K562 (cell line): ENCODE measurements around the gene LLGL2. TPM values are rescaled to one million over a fixed set of nuclear protein-coding genes. Genes with fewer than 3 reads are reported as not detected.

Experiments used
- ATAC-seq: fragments of 200-7000 bp; cut with Tn5 transposase; 3 replicates; pipeline ENCODE4 v1.9.1; 2020; ENCODE audit warnings: moderate library complexity
- BruUV-seq: library from RNA; stranded (reverse); fragments of 400-500 nt; replicated peaks from 2 replicates; lab custom pipeline; 2021; lab: Mats Ljungman, UMichigan
- CTCF ChIA-PET: fragments of 300-600 bp; formaldehyde crosslinking; extraction: SDS; loops from one replicate; lab custom pipeline; 2021; ENCODE audit warnings: low intra/inter-chr PET ratio; lab: Yijun Ruan, JAX
- POLR2A ChIA-PET: fragments of 300-600, 350-650 bp; sonication (Branson Sonifier 250); formaldehyde crosslinking; extraction: SDS; loops from one replicate; lab custom pipeline; 2021; ENCODE audit warnings: antibody characterized with exemption, inconsistent platforms; lab: Yijun Ruan, JAX
- DNase-seq, 4 experiments: peaks; one replicate each; pipeline versions ENCODE4 v3.0.0 to v3.0.0-alpha.2; 2011 to 2018; ENCODE audit warnings: low spot score in 3 of 4, mixed read lengths in 3 of 4; ENCODE audit errors: extremely low read depth in 1 of 4
- FAIRE-seq: peaks from 2 replicates; lab custom pipeline; 2011; peaks lifted over from hg19 to GRCh38; lab: Jason Lieb, UNC
- H2AFZ ChIP-seq: 2 replicates; pipeline ENCODE4 v1.6.0; 2011; ENCODE audit warnings: low read depth, low read length, control low read depth, inconsistent platforms
- H3K27ac ChIP-seq: fragments of 200-600 bp; 3 replicates; pipeline ENCODE4 v1.8.0; 2011; ENCODE audit warnings: low read depth, mild to moderate bottlenecking, control low read depth, inconsistent platforms, low read length, moderate library complexity, mixed read lengths; ENCODE audit errors: extremely low read depth
- H3K27me3 ChIP-seq, 2 experiments: fragments of 300-600 bp in 1 of 2; 2 replicates in 1 of 2; 3 replicates in 1 of 2; pipeline versions ENCODE4 v1.6.0 to v1.8.0; 2011; ENCODE audit warnings: inconsistent platforms in 2 of 2, low read length in 2 of 2, mild to moderate bottlenecking in 1 of 2, mixed read lengths in 1 of 2, moderate library complexity in 1 of 2; ENCODE audit not compliant: control insufficient read depth in 2 of 2, insufficient read depth in 2 of 2
- H3K36me3 ChIP-seq: fragments of 300-600 bp; 3 replicates; pipeline ENCODE4 v1.8.0; 2011; ENCODE audit warnings: mild to moderate bottlenecking, low read length, inconsistent platforms; ENCODE audit not compliant: control insufficient read depth, insufficient read depth
- H3K4me1 ChIP-seq, 2 experiments: fragments of 200-600 bp in 1 of 2; replicated peaks in 1 of 2; 2 replicates in 1 of 2; 3 replicates in 1 of 2; pipeline versions ENCODE4 v1.5.1 to v1.8.0; 2011; ENCODE audit warnings: inconsistent platforms in 2 of 2, low read length in 2 of 2, mild to moderate bottlenecking in 1 of 2, mixed read lengths in 1 of 2, moderate library complexity in 1 of 2; ENCODE audit not compliant: control insufficient read depth in 2 of 2, insufficient read depth in 2 of 2
- H3K4me2 ChIP-seq: 2 replicates; pipeline ENCODE4 v1.6.1; 2011; ENCODE audit warnings: low read length, control low read depth, inconsistent platforms, mixed read lengths; ENCODE audit not compliant: insufficient read depth
- H3K4me3 ChIP-seq: fragments of 200-600 bp; sonication (generic), shearing (Covaris generic); 2 replicates; pipeline ENCODE4 v1.5.1; 2016; ENCODE audit warnings: control low read depth, inconsistent platforms
- H3K79me2 ChIP-seq: fragments of 200-600 bp; 3 replicates; pipeline ENCODE4 v1.8.0; 2011; ENCODE audit warnings: low read length, inconsistent platforms; ENCODE audit not compliant: control insufficient read depth, insufficient read depth
- H3K9ac ChIP-seq, 2 experiments: 2 replicates each; pipeline versions ENCODE4 v1.6.0 to v1.6.1; 2011; ENCODE audit warnings: low read depth in 2 of 2, low read length in 2 of 2, control low read depth in 1 of 2, inconsistent platforms in 1 of 2, mild to moderate bottlenecking in 1 of 2, mixed read lengths in 1 of 2; ENCODE audit not compliant: insufficient read depth in 1 of 2
- H3K9me1 ChIP-seq: one replicate; pipeline ENCODE4 v1.6.0; 2011; ENCODE audit warnings: inconsistent platforms, mild to moderate bottlenecking, low read length, moderate library complexity; ENCODE audit not compliant: control insufficient read depth, insufficient read depth
- H3K9me3 ChIP-seq: replicated peaks from 2 replicates; pipeline ENCODE4 v1.5.1; 2011; ENCODE audit warnings: low read depth, low read length, inconsistent platforms; ENCODE audit not compliant: control insufficient read depth, insufficient read depth
- H4K20me1 ChIP-seq: replicated peaks from 2 replicates; pipeline ENCODE4 v1.6.1; 2011; ENCODE audit warnings: low read length, inconsistent platforms, mixed read lengths; ENCODE audit not compliant: control insufficient read depth, insufficient read depth
- MCM3 ChIP-seq: fragments of 450-650 bp; IDR thresholded peaks from 2 replicates; pipeline ENCODE4 v1.6.1; 2016
- MTA1 ChIP-seq: fragments of 450-650 bp; IDR thresholded peaks from 2 replicates; pipeline ENCODE4 v1.6.1; 2017; ENCODE audit warnings: borderline replicate concordance
- SLC30A9 ChIP-seq: fragments of 250-450 bp; sonication (Bioruptor Pico); IDR thresholded peaks from 2 replicates; pipeline ENCODE4 v1.8.0; 2022; ENCODE audit warnings: mild to moderate bottlenecking, moderate library complexity
- SMAD3 ChIP-seq: fragments of 450-650 bp; formaldehyde crosslinking; conservative IDR thresholded peaks from 2 replicates; pipeline ENCODE4 v1.4.0; 2020; ENCODE audit warnings: mild to moderate bottlenecking
- STAT5B ChIP-seq: fragments of 250-450 bp; sonication (Bioruptor Pico); IDR thresholded peaks from 2 replicates; pipeline ENCODE4 v1.8.0; 2021; ENCODE audit warnings: mild to moderate bottlenecking, inconsistent platforms
- ZNF212 ChIP-seq: fragments of 450-650 bp; formaldehyde crosslinking; IDR thresholded peaks from 2 replicates; pipeline ENCODE4 v1.4.0; 2020; ENCODE audit warnings: mild to moderate bottlenecking
- ZNF24 ChIP-seq: fragments of 450-650 bp; IDR thresholded peaks from 2 replicates; pipeline ENCODE4 v1.6.1; 2016
- ZNF347 ChIP-seq: fragments of 450-650 bp; formaldehyde crosslinking; IDR thresholded peaks from 2 replicates; pipeline ENCODE4 v1.4.0; 2020; ENCODE audit warnings: low read depth, mild to moderate bottlenecking, moderate library complexity
- WGBS: fragments of 100-300 bp; shearing (Covaris generic); methylation state at CpG from one replicate; pipeline ENCODE4 v1.1.6; 2016; ENCODE audit warnings: low coverage, mixed read lengths; ENCODE audit not compliant: insufficient coverage; ENCODE audit errors: missing lambda C conversion rate; 5-methylcytosine and 5-hydroxymethylcytosine counted together
- in situ Hi-C: fragments of 300-500 bp; cut with MboI; formaldehyde crosslinking; loops from 4 replicates; pipeline ENCODE4 v1.15.0; 2018; ENCODE audit warnings: inconsistent platforms, mixed read lengths
- intact Hi-C: fragments of 100-400 bp; cut with micrococcal nuclease; formaldehyde crosslinking; loops from 2 replicates; pipeline ENCODE4 v1.14.2; 2022
- polyA plus RNA-seq, 8 experiments: library from polyadenylated mRNA; depleted of rRNA in 4 of 8; stranded (reverse) in 5 of 8; unstranded in 3 of 8; fragments of >200 nt; fragmentation: Nextera tagmentation in 2 of 8; fragmentation: Illumina TruSeq in 1 of 8; extraction: Ambion mirVana in 2 of 8; extraction: Trizol in 1 of 8; gene quantifications; 2 replicates each; pipeline versions ENCODE4 v1.2.1 to v1.2.3, GENCODE V29; 2011 to 2014; ENCODE audit warnings: inconsistent platforms in 1 of 8, missing spikeins in 1 of 8
- total RNA-seq, 7 experiments: library from RNA; depleted of rRNA in 6 of 7; stranded (reverse); fragments of >200 nt in 6 of 7; fragmentation: Illumina TruSeq in 2 of 7; extraction: Trizol in 2 of 7; gene quantifications; 2 replicates each; pipeline versions ENCODE4 v1.2.1 to v1.2.3, GENCODE V29; 2011 to 2021; ENCODE audit warnings: low replicate concordance in 1 of 7

Gene LLGL2
- total and polyA plus RNA-seq, 9 of the 15 experiments (the other 6 are each of a cell fraction or from before 2014, with no cell fraction given): 0.32 to 24.4 (median 10.2) TPM

GRCh38 chr17:75482098-75482942, 43.2 kb upstream of the LLGL2 start:
- no peak for ATAC-seq
- no peaks in the 10 kb centered on the region for H3K27me3 ChIP-seq
- no TSS peak for BruUV-seq
- WGBS: 78% methylated on average over 16 of the region's 16 CpGs
- H3K9ac ChIP-seq: 0 out of 4 replicates have a peak overlapping the region, but pooled peaks of 1 of the 2 experiments have one; percentile 15
- CTCF ChIA-PET: no interaction called here
- FAIRE-seq: no peak
- no peaks in the 10 kb centered on the region; the same call in 2 of the 3 replicates for H3K36me3 ChIP-seq
- intact Hi-C loops: no loop called here
- H3K4me2 ChIP-seq: no peak overlapping the region
- H2AFZ ChIP-seq: no peak overlapping the region
- TF ChIP-seq ZNF212 (CRISPR knock-in tag): no peak
- no peak for TF ChIP-seq MTA1
- no peak for TF ChIP-seq MCM3
- peak; percentile 91 for TF ChIP-seq ZNF24
- no peak for TF ChIP-seq SMAD3
- TF ChIP-seq ZNF347 (CRISPR knock-in tag): no peak
- no peak for TF ChIP-seq SLC30A9 (CRISPR knock-in tag)
- TF ChIP-seq STAT5B (CRISPR knock-in tag): no peak
- peaks cover 4 to 25% of the 10 kb centered on the region in 2 experiments; a peak in 4 of 5 replicates for H3K4me1 ChIP-seq
- POLR2A ChIA-PET: interaction anchor here (0.7 to 1.7 kb wide), 9 partner anchors 10 to 169 kb away, joined by 3 to 8 read pairs (median 3); partner anchors contain the start of gene TMEM94
- H3K4me3 ChIP-seq: no peak overlapping the region
- H3K27ac ChIP-seq: no peak overlapping the region
- no peaks in the 10 kb centered on the region for H3K9me3 ChIP-seq
- H3K79me2 ChIP-seq: no peaks in the 10 kb centered on the region
- in situ Hi-C loops: no loop called here
- DNase-seq: no peak
- no peaks in the 10 kb centered on the region for H3K9me1 ChIP-seq
- peaks cover 10% of the 10 kb centered on the region; the same call in 1 of the 2 replicates for H4K20me1 ChIP-seq
